Measurements from ENCODE around the gene LMO7.

The LMO7 gene

DNA sequence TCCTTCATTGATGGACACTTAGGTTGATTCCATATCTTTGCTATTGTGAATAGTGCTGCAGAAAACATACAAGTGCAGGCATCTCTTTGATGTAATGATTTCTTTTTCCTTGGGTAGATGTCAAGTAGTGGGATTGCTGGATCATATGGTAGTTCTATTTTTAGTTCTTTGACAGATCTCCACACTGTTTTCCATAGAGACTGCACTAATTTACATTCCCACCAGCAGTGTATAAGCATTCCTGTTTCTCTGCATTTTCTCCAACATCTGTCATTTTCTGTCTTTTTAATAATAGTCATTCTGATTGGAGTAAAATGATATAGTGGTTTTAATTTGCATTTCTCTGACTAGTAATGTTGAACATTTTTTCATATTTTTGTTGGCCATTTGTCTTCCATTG, 116.7 kb downstream of the LMO7 start:
- FAIRE-seq (no peak), DNase-seq (ENCODE audit: insufficient read length) (no peak)
- TF ChIP-seq TAF1 (IDR thresholded peaks at IDR 0.05; ENCODE audit: borderline replicate concordance, low read depth, low read length) (no peak), POLR2A (IDR thresholded peaks at IDR 0.05; ENCODE audit: low read depth, low read length) (no peak)

DNA sequence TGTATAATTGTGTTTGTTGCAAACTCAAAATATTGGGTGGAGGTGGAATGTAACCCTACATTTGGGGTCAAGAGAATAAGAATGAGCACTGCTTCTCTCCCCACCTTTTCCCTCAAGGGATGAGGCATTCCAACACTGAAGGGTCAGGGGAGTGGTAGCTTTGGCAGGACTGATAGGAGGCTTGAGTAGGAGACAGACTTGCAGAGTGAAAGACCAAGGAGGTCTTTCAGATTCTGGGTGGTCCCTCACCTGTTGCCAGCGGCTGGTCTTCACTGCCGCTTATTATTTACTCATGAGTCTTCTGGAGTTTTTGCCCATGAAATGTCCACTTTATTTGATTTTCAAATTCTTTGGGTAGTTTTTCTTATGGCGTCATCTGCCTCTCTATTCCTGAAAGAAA, 118.8 kb downstream of the LMO7 start:
- no peak for DNase-seq (ENCODE audit: insufficient read length)
- no peak for TF ChIP-seq POLR2AphosphoS5 (IDR thresholded peaks at IDR 0.05; ENCODE audit: low read depth, low read length)
- TF ChIP-seq TAF1 (IDR thresholded peaks at IDR 0.05; ENCODE audit: borderline replicate concordance, low read depth, low read length) = no peak
- TF ChIP-seq POLR2A (IDR thresholded peaks at IDR 0.05; ENCODE audit: low read depth, low read length) = no peak
- no peak for FAIRE-seq

DNA sequence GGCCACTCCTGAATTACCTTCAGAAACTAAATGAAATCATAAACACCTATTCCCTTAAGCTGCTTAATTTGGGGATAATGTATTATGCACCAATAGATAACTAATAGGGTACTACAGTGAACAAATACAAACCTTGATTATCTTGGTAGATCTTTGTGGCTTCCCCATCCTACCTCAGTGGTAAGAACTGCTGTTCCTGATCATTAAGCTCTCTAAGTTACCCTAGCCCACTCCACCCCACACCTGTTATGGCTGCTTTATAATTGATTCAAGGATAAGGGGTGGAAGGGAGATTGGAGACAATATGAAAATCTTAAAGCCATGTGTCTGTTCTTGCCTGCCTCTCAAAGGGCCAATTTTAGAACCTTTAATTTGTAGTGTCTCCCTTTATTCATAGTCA, 121.2 kb downstream of the LMO7 start:
- FAIRE-seq (no peak), DNase-seq (ENCODE audit: insufficient read length) (no peak)
- TF ChIP-seq POLR2A (IDR thresholded peaks at IDR 0.05; ENCODE audit: low read depth, low read length) (no peak), TAF1 (IDR thresholded peaks at IDR 0.05; ENCODE audit: borderline replicate concordance, low read depth, low read length) (no peak), POLR2AphosphoS5 (IDR thresholded peaks at IDR 0.05; ENCODE audit: low read depth, low read length) (no peak)

DNA sequence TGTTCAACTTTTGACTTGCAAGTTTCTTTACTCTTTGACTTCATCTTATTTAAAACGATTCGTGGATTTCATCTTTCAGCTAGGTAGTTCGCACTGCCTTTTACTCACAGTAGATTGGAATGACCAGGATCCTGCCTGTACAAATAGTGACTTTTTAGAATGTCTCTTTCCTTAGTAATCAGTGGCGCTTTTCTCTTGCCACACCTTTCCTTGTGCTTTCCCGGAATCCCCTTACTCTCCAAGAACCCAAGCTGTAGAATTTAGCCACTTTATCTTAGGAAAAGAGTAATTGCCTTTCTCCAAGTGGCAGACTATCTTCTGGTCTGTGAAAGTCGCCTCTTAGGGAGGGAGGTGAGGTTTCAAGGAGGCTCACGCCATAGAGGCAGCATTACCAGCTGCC, 123.4 kb downstream of the LMO7 start:
- TF ChIP-seq TAF1 (IDR thresholded peaks at IDR 0.05; ENCODE audit: borderline replicate concordance, low read depth, low read length) (no peak), POLR2AphosphoS5 (IDR thresholded peaks at IDR 0.05; ENCODE audit: low read depth, low read length) (no peak), POLR2A (IDR thresholded peaks at IDR 0.05; ENCODE audit: low read depth, low read length) (no peak)
- no peak for FAIRE-seq
- DNase-seq (ENCODE audit: insufficient read length) = no peak

DNA sequence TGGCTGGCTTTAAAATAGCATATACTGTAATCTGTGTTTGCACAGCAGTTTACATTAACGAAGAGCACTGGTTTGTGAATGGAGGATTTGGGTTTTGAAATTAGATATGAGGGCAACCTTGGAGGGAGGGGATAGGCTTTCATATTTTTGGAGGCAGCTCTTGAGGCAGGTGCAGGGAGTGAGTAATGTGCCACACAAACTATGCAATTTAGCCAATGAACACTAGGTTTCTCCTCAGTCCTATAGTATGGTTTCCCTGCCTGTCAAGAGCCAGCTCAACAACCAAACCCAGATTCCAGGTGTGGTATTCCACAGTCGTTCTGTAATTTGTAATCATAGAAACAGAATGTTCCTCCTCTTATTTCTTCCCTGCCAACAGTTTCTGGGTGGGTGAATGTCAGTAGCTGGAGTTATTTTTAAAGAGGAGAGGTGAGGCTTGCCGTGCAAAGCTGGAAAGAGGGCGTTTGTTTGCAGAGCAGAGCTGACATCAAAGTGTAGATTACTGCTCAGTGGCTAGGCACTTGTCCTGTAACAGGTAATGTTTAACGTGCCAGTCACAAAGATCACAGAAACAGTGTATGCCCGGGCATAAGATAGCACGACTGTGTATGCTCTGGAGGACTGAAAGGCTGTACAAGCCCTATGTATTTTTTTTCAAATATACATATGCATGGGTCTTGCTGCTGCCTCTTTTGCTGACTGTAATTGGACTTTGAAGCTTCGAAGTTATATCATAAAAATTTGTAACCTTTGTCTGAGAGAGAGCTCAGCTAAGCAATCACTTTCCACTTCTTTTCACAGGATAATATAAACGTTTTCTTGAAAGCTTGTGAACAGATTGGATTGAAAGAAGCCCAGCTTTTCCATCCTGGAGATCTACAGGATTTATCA, 124.2 kb downstream of the LMO7 start:
- FAIRE-seq = peak; percentile 57
- TF ChIP-seq POLR2A (IDR thresholded peaks at IDR 0.05; ENCODE audit: low read depth, low read length) (no peak), POLR2AphosphoS5 (IDR thresholded peaks at IDR 0.05; ENCODE audit: low read depth, low read length) (no peak), TAF1 (IDR thresholded peaks at IDR 0.05; ENCODE audit: borderline replicate concordance, low read depth, low read length) (no peak)
- DNase-seq (ENCODE audit: insufficient read length) = no peak

DNA sequence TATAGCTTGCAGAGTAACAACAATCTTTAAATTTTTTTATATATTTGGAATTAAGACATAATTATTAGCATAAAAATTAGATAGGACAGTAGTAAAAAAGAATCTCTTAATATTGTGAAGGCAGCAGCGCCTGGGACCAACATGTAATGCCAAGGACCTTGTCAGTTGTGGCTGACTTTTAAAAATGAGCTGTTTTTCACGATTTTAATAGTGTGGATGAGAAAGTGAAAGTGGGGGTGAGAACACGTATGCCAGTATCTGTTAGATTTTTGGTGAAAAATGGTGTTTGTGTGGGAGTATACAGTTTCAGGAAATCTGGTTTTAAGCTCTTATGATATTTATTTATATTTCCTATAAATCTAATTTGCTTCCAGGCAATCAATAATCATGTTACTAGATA, 125.2 kb downstream of the LMO7 start:
- DNase-seq (ENCODE audit: insufficient read length) = no peak
- no peak for FAIRE-seq
- TF ChIP-seq TAF1 (IDR thresholded peaks at IDR 0.05; ENCODE audit: borderline replicate concordance, low read depth, low read length) (no peak), POLR2A (IDR thresholded peaks at IDR 0.05; ENCODE audit: low read depth, low read length) (no peak), POLR2AphosphoS5 (IDR thresholded peaks at IDR 0.05; ENCODE audit: low read depth, low read length) (no peak)

DNA sequence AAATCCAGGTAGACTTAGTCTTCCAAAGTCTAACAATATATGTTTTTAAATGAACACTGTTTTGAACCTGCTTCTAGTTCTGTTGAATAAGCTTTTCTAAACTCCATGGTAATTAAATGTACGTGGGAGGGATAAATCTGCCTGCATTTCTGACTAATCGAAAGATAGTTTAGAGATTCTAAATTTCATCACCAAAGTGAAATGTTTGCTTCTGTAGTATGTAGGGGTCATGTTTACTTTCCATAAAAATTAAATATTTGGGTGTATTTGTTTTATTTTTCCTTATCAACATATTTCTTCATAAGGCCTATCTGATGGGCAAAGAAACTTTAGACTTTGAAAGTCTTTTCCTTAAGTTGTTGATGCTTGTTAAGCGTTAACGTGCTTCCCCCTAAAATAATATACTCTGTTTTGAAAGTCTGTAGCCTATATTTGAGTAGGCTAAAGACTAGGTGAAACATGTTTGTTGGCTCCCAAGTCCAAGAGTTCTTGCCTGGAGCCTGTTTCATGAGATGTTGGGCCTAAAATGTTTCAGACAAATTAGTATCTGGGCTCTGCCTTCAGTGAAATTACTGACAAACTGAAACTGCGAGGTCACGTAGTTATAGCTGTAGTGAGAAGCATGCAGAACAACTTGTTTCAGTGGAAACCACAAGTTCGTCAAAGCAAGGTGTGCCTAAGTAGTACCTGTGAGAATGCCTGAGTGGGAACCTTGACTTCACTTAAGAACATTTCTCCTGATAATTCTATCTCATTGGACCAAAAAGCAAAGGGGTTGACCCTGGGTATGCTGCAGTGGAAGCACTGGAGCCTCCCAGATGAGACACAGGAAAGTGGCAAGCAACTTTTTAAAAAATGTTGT, 126.2 kb downstream of the LMO7 start:
- FAIRE-seq (peak; percentile 93), DNase-seq (ENCODE audit: insufficient read length) (no peak)
- TF ChIP-seq POLR2AphosphoS5 (IDR thresholded peaks at IDR 0.05; ENCODE audit: low read depth, low read length) (peak; percentile 28; the same call in 1 of the 2 replicates), TAF1 (IDR thresholded peaks at IDR 0.05; ENCODE audit: borderline replicate concordance, low read depth, low read length) (no peak), POLR2A (IDR thresholded peaks at IDR 0.05; ENCODE audit: low read depth, low read length) (peak; percentile 51; the same call in 1 of the 2 replicates)

DNA sequence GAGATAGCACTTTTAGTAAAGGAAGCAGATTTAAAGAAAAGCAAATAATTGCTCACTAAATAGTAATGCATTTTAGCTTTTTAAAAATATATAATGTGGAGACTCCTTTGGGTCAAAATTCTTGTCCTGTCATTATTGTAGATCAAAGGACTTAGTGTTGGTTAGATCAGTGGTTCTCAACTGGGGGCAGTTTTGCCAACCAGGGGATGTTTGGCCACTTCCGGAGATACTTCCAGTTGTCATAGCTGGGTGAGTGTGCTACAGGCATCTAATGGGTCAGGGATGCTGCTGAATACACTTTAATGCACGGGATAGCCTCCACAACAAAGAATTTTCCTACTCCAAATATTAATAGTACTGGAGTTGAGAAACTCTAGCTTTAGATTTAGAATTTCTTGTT, 126.8 kb downstream of the LMO7 start:
- FAIRE-seq (no peak), DNase-seq (ENCODE audit: insufficient read length) (no peak)

DNA sequence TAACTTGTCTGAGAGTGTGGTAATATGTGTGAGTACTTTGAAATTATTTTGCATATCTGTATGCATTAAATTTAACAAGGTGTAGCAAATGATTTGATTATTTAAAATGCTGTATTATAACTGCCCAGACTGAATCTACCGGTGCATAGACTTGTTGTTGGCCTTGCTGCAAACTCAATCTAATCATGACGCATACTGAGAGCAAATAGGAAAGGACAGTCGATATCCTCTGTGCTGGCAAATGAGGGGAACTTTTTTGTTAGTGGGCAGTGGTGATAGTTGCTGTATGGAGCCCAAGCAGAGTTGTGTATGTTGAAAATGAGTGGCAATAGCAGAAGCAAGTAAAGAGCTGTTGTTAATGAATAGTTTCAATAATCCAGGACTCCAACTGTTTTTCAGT, 127.4 kb downstream of the LMO7 start:
- DNase-seq (ENCODE audit: insufficient read length) = no peak
- no peak for FAIRE-seq
- TF ChIP-seq POLR2AphosphoS5 (IDR thresholded peaks at IDR 0.05; ENCODE audit: low read depth, low read length) = no peak
- TF ChIP-seq TAF1 (IDR thresholded peaks at IDR 0.05; ENCODE audit: borderline replicate concordance, low read depth, low read length) = no peak
- TF ChIP-seq POLR2A (IDR thresholded peaks at IDR 0.05; ENCODE audit: low read depth, low read length) = no peak

More for the DNA sequence above, 126.8 kb downstream of the LMO7 start:
- TF ChIP-seq TAF1 (IDR thresholded peaks at IDR 0.05; ENCODE audit: borderline replicate concordance, low read depth, low read length) = no peak

DNA sequence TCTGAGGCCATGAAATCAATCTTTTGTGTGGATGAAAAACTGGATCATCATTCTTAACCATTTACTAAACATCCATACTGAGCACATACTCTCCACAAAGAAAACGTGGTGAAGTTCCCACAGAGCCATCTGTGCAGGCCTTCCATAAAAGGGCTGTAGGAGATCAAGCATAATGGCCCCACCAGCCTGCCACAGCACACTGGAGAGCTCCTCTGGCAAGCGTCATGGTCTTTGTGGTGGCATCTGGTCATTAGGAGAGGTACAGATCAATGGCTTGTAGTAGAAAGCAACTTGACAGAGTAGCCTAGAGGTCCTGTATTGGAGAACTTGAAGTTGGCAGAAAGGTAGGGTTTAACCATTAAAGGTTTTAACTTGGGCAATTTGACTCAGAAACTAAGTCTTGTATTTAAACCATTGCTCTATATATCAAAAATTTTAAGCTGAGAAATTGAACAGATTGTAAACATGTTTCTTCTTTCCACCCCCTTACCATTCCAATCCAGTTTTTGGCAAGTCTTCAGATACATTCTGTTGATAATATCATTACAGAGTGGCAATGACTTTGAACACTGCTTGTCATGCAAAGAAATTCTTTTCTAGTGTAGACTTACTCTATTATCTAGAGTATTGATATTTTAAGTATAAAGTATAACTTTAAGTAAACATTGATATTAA, 128.3 kb downstream of the LMO7 start:
- DNase-seq (ENCODE audit: insufficient read length) = no peak
- no peak for FAIRE-seq
- TF ChIP-seq POLR2AphosphoS5 (IDR thresholded peaks at IDR 0.05; ENCODE audit: low read depth, low read length) (no peak), POLR2A (IDR thresholded peaks at IDR 0.05; ENCODE audit: low read depth, low read length) (no peak), TAF1 (IDR thresholded peaks at IDR 0.05; ENCODE audit: borderline replicate concordance, low read depth, low read length) (no peak)

DNA sequence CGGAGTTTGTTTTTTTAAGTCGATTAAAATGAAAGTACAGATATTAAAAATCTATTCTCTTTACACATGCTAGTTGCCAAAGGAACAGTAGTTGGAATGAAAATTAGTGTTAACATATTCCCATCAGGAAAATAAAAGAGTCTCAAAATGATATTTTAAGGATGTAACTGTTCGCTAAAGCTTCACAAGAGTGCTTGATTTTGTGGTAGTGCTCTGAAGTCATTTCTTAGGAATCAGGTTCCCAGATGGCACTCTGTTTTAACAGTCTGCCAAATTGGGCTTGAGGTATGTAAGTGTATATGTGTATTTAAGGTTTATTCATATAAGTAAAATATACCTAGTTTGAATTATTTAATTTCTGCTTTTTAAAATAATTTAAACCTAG, 128.8 kb downstream of the LMO7 start:
- no peak for DNase-seq (ENCODE audit: insufficient read length)
- TF ChIP-seq POLR2AphosphoS5 (IDR thresholded peaks at IDR 0.05; ENCODE audit: low read depth, low read length) (no peak), TAF1 (IDR thresholded peaks at IDR 0.05; ENCODE audit: borderline replicate concordance, low read depth, low read length) (no peak), POLR2A (IDR thresholded peaks at IDR 0.05; ENCODE audit: low read depth, low read length) (no peak)
- FAIRE-seq = no peak

Measured in GM12892 (cell line).